Measurements from ENCODE around the gene KDM6A.

DNA sequence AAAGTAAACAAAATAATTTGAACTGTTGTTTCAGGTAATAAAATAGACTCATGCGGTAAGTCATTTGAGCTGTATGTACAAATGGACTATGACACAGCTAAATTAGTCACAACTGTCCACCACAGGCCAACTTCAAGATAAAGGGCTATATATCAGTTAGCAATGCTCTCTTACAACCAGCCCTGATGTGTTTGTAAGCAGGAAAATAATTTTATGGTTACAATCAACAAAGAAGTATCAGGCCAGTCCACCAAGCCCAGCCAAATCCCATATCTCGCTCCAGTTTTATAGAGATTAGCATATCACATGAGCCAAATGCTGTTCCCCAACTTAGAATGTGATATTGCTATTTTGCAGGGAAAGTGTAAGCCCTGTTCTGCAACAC lies 29.7 kb upstream of the KDM6A start:
- TF ChIP-seq, protein P1, sequence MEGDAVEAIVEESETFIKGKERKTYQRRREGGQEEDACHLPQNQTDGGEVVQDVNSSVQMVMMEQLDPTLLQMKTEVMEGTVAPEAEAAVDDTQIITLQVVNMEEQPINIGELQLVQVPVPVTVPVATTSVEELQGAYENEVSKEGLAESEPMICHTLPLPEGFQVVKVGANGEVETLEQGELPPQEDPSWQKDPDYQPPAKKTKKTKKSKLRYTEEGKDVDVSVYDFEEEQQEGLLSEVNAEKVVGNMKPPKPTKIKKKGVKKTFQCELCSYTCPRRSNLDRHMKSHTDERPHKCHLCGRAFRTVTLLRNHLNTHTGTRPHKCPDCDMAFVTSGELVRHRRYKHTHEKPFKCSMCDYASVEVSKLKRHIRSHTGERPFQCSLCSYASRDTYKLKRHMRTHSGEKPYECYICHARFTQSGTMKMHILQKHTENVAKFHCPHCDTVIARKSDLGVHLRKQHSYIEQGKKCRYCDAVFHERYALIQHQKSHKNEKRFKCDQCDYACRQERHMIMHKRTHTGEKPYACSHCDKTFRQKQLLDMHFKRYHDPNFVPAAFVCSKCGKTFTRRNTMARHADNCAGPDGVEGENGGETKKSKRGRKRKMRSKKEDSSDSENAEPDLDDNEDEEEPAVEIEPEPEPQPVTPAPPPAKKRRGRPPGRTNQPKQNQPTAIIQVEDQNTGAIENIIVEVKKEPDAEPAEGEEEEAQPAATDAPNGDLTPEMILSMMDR (IDR thresholded peaks at IDR 0.05), result no peak
- TF ChIP-seq POLR2AphosphoS5 (IDR thresholded peaks at IDR 0.05) (no peak), EP300 (IDR thresholded peaks at IDR 0.05; ENCODE audit: low read depth) (no peak), POLR2A (IDR thresholded peaks at IDR 0.05) (no peak)

Data from transverse colon (tissue), 4 donors.